Kidney (tissue), 14 donors: ENCODE measurements around the gene SLX4. TPM values are rescaled to one million over a fixed set of nuclear protein-coding genes. Genes with fewer than 3 reads are reported as not detected.

Source experiments
- DNase-seq, 5 donors: peaks; one replicate each; pipeline ENCODE4 v3.0.0-alpha.2; 2013 to 2020
- FAIRE-seq: peaks from 2 replicates; lab custom pipeline; 2012; peaks lifted over from hg19 to GRCh38; lab: Jason Lieb, UNC
- H3K27ac ChIP-seq, 2 donors: one replicate each; pipeline ENCODE4 v1.7.0; 2013; ENCODE audit warnings: low read depth in 2 of 2, low read length in 2 of 2, inconsistent platforms in 1 of 2
- H3K27me3 ChIP-seq: one replicate; pipeline ENCODE4 v1.7.1; 2013; ENCODE audit warnings: low read length, inconsistent platforms; ENCODE audit not compliant: control insufficient read depth, insufficient read depth
- H3K36me3 ChIP-seq, 3 donors: one replicate each; pipeline versions ENCODE4 v1.7.0 to v1.7.1; 2013; ENCODE audit warnings: low read length in 3 of 3, control low read depth in 1 of 3, inconsistent platforms in 1 of 3; ENCODE audit not compliant: insufficient read depth in 3 of 3, control insufficient read depth in 2 of 3
- H3K4me1 ChIP-seq, 3 donors: one replicate each; pipeline versions ENCODE4 v1.7.0 to v1.7.1; 2013; ENCODE audit warnings: low read length in 3 of 3, inconsistent platforms in 1 of 3, low read depth in 1 of 3; ENCODE audit not compliant: control insufficient read depth in 2 of 3, insufficient read depth in 2 of 3
- H3K4me3 ChIP-seq, 3 donors: one replicate each; pipeline versions ENCODE4 v1.7.0 to v1.8.1; 2013; ENCODE audit warnings: low read length in 3 of 3, control low read depth in 1 of 3, inconsistent platforms in 1 of 3
- H3K9ac ChIP-seq, 3 donors: one replicate each; pipeline versions ENCODE4 v1.7.0 to v1.7.1; 2013; ENCODE audit warnings: low read length in 3 of 3, control low read depth in 1 of 3, inconsistent platforms in 1 of 3
- H3K9me3 ChIP-seq, 3 donors: one replicate each; pipeline versions ENCODE4 v1.7.0 to v1.7.1; 2013; ENCODE audit warnings: low read length in 3 of 3, control low read depth in 1 of 3, inconsistent platforms in 1 of 3; ENCODE audit not compliant: control insufficient read depth in 2 of 3, insufficient read depth in 1 of 3
- CTCF ChIP-seq: IDR thresholded peaks from 3 replicates; pipeline ENCODE4 v1.5.1; 2012; ENCODE audit warnings: mild to moderate bottlenecking, moderate library complexity, borderline replicate concordance; ENCODE audit not compliant: insufficient read depth; ENCODE audit errors: extremely low read depth
- intact Hi-C: fragments of 100-400 bp; cut with DNase I; formaldehyde crosslinking; loops from one replicate; pipeline ENCODE4 v1.11.1; 2022
- polyA plus RNA-seq: library from polyadenylated mRNA; stranded (reverse); fragments of 350-450 nt; fragmentation: Illumina TruSeq; extraction: RNeasy Lipid Tissue Mini Kit (QIAGEN cat#74804); gene quantifications from one replicate; pipeline ENCODE4 v1.2.3, GENCODE V29; 2014; ENCODE audit warnings: low read depth, low replicate concordance; ENCODE audit not compliant: insufficient read depth
- total RNA-seq: library from RNA; stranded (reverse); fragmentation: NEBNext Ultra II Directional; extraction: Animal tissue kit (Norgen Biotek cat#: 25700); gene quantifications from one replicate; pipeline ENCODE4 v1.2.1, GENCODE V29; 2021
- donor health status: control.
- donor health status: control.
- donor health status: control.
- donor health status: control.
- donor health status: control.
- donor health status: DM: yes; HTN: yes; CAD: no.
- donor health status: Normal renal cell carcinoma (clear cell type).

SLX4 gene
- total and polyA plus RNA-seq, 2 donors from 2014 or later: 1.0 to 4.8 TPM

DNA sequence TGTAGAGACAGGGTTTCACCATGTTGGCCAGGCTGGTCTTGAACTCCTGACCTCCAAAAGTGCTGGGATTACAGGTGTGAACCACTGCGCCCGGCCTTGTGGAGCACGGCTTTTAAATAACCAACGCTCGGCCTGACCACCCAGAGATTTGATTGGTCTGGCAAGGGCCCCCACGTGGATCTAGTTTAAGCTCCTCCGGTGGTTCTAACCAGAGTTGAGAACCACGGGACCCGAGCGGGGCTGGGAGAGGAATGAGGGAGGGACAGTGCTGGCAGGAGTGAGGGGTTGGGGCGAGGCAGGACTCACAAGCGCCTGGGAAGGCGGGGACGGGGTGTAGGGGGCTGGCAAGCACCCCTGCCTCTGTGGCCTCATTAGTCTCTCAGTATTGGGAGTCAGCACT is 37.2 kb downstream of the SLX4 start:
- Histone ChIP-seq H3K27me3 (no peaks in the 10 kb centered on the region), H3K27ac (no peak overlapping the region), H3K4me3 (no peak overlapping the region), H3K4me1 (no peaks in the 10 kb centered on the region), H3K36me3 (no peaks in the 10 kb centered on the region), H3K9ac (no peak overlapping the region), H3K9me3 (peaks cover 0 to 6% (median 0%) of the 10 kb centered on the region in 3 donors)
- DNase-seq (peak in 1 of 5 donors; percentile 52), FAIRE-seq (no peak)
- intact Hi-C loops: no loop called here
- no peak for TF ChIP-seq CTCF

DNA sequence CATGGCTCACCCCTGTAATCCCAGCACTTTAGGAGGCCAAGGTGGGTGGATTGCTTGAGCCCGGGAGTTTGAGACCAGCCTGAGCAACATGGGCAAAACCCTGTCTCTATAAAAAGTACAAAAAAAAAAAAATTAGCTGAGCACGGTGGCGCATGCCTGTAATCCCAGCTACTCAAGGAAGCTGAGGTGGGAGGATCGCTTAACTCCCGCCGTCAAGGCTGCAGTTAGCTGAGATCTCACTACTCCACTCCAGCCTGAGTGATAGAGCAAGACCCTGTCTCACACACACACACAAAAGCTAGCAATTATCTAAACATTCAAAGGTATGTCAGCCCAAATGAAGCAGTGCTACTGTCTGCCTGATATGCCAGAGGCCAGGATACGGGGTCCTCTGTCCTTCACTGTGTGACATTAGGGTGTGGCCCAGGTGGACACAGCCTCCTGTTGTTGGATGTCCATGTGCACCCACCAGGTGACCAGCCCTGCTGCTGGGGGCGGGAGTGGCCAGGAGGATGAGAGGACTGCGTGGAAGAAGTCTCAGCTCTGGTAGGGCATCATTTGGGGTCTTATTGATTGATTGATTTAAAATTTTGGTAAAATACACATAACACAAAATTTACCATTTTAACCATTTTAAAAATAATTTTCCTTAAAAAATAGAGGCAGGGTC is 38.1 kb downstream of the SLX4 start:
- H3K4me3 ChIP-seq: no peak overlapping the region
- intact Hi-C loops: no loop called here
- no peaks in the 10 kb centered on the region for H3K36me3 ChIP-seq
- DNase-seq: peak in 1 of 5 donors; percentile 37
- H3K9me3 ChIP-seq: peaks cover 0 to 6% (median 0%) of the 10 kb centered on the region in 3 donors
- no peak for TF ChIP-seq CTCF
- no peak for FAIRE-seq
- H3K4me1 ChIP-seq: no peaks in the 10 kb centered on the region
- H3K27me3 ChIP-seq: no peaks in the 10 kb centered on the region
- H3K9ac ChIP-seq: no peak overlapping the region
- H3K27ac ChIP-seq: no peak overlapping the region

GRCh38 chr16:3570420-3571062 is 40.9 kb downstream of the SLX4 start:
- Histone ChIP-seq H3K36me3 (no peaks in the 10 kb centered on the region), H3K4me1 (no peaks in the 10 kb centered on the region), H3K9ac (no peak overlapping the region), H3K27ac (no peak overlapping the region), H3K9me3 (peaks cover 0 to 6% (median 0%) of the 10 kb centered on the region in 3 donors), H3K4me3 (no peak overlapping the region), H3K27me3 (no peaks in the 10 kb centered on the region)
- TF ChIP-seq CTCF: no peak
- no peak for FAIRE-seq
- no peak for DNase-seq
- intact Hi-C loops: no loop called here
